Right kidney (tissue), 1 donor: Measurements from ENCODE around the gene DOCK9.
"Not testable (repeated sequence)": the region's sequence is repeated elsewhere in the genome, so short reads cannot be mapped to it uniquely, and the experiment has no call there.

ENCODE experiments used
- DNase-seq: peaks from one replicate; pipeline ENCODE4 v3.0.0-alpha.2; 2016

The DOCK9 gene

DNA sequence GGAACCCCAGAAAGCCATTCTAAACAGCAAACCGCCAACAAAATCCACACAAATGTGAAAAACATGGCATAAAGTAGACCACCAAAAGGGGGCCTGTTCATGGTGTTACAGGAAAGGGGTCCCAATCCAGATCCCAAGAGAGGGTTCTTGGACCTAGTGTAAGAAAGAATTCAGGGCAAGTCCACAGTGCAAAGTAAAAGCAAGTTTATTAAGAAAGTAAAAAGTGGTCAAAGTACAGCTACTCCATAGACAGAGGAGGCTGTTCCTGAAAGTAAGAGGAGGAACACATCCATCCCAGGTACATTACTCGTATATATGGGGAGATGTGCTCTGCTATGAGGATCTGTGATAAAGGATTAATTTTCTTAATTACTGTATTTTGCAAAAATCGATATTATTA, 157.6 kb downstream of the DOCK9 start:
- DNase-seq = no peak

DNA sequence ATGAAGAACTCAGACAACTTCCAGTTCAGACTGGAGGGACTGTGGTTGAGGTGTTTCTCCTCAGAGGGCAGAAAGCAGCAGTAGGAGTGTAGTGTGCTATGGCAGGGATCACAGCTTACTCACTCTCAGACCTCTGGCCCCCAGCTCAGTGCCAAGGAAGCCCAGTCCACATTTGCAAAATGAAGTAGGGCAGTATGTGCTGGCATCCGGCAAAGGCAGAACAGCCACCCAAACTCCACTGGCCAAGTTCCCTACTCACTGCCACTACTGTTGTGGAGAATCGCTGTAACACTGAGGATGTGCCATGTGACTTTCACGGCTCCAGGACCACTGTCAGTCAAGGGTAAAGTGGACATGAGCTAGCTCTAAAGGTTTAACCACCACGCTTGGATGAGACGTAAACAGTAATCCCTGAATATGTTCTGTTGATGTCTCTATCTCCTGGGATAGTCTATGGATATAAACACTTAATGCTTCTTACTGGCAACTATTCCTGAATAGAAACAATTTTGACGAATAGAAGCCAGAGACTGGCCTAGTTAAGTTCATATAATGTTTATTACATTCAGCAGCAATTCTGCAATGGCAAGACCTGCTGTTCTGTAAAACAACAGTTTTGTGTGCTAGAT, 158.4 kb downstream of the DOCK9 start:
- DNase-seq = no peak

DNA sequence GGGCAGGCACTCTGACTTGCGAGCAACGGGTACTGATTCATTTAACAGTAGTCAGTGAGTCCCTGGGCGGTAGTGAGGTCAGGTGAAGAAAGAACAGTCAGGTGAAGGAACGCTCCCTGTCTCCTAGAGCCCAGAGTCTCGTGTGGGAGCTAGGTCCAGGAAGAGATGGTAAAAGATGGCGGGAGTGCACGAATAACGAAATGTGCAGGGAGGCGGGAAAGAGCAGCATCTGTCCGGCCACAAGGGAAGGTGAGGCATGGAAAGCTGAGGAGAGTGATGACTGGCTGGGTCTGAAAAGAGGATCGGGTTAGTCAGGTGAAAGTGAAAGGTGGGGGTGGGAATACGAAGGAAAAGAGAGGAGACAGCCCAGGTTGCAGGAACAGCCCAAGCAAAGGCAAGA, 161.5 kb downstream of the DOCK9 start:
- DNase-seq = no peak

DNA sequence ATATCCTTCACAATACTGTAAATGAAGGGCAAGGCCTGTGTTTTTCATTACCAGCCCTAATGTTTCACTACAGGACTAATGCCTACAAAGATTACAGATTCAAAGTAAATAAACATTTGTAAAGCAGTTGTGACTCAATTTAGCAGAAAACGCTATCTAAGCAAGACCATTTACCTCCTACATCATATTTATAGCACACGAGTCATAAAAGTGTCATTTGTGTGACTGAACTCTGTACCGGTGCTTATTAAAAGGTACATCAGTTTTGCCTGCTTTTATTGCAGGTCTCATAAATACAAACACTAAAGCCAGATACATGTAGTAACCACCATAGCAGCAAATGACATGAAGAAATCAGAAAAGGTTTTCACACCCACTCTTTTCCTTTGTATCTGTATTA, 163.9 kb downstream of the DOCK9 start:
- DNase-seq = no peak

DNA sequence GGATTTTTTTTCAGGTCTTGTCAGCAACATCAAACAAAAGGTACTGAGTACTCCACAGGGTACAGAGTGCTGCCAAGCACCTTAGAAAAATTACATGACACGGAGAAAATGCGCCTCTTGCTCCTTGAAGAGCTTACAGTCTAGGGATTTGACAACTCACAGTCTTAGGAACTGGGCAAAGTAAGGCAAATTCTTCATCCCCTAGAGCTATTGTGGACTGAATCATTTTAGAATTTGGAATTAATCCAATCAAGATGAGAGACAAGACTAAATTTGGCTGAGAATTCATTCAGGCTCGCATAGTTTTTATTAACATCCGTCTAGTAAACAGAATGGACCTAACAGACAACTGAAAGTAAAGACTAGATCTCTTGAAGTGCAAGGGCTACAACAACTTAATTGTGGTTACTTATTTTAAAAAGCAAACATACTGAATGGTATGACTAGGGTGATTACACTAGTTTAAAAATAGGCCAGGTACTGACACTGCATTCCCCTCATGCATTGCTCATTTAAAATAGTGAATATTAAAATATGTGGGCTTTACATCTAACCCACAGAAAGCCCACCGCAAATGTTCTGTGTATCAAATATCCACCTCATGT, 165.6 kb downstream of the DOCK9 start:
- DNase-seq = not testable (repeated sequence)

DNA sequence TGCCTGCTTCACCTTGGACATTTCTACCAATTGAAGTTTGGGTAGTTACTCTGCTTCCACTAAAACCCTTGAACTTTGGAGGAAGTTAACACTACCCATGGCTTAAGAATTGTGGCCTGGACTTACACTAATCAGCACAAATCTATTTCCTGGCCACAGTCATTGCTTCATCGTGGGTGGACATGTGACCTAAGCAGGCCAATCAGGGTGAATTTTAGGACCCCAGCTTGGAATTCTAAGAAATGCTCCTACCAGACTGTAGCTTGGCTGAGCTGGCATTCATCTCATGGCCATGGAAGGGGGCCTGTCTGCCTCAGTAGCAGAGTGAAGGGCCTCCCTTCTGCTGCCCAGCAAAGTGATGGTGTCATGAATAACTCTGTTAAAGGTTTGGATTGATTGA, 167.1 kb downstream of the DOCK9 start:
- no peak for DNase-seq

DNA sequence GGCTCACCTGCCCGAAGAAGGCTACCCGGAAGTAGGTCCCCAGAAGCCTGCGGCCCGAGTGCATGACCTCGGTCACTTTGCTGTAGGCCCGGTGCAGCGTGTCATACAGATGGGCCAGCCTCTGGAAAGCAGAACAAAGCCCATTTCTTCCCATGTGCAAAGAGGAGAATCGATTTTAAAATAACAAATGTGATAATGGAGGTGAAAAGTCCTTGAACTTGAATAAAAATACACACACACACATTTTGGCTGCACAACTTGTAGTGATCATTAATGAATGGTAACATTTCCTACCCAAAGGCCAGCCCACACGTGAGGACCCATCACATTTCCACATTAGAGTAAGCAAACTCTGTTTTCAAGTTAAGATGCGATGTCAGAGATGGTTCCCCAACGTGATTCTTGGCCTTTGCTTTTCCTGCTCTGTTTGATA, 168.5 kb downstream of the DOCK9 start:
- DNase-seq = no peak

DNA sequence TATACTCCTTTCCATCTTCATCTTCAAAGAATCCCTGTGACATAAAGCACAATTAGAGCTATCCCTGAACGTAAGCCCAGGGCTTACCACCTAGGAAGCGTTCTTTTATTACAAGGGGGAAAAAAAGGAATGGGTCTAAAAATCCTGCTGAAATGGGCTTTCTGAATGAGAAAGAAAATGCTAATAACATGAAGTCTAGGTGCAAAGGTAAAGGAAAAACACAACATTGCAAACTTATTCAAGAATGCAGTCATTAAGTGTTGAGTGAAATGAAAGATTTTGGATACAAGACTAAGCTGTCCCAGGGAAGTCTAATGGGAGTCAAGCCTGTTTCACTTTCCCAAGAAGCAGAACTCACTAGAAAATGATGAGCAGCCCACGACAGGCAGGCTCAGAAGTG, 170.1 kb downstream of the DOCK9 start:
- no peak for DNase-seq

DNA sequence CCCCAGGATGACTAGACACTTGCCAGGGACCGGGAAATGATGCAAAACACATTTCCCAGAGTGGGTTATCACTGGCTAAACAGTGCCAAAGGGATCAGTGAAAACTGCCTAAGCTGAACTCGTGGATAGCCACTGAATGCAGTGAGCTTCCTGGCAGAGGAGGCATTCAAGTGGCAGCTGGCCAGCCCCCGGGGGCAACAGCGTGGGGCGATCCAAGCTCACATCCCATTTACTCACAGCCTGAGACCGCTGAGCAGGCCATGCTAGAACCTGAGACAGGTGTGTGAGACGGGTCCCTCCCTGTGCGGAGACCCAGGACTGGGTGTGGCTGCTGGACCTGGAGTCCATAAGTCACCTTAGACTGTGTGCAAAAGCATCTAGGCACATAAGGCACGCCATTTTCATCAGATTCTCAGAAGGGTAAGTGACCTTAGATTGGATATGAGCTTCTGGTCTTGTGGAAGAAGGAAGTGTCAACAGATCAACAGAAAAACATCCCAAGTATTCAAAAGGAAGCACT, 173.5 kb downstream of the DOCK9 start:
- no peak for DNase-seq

DNA sequence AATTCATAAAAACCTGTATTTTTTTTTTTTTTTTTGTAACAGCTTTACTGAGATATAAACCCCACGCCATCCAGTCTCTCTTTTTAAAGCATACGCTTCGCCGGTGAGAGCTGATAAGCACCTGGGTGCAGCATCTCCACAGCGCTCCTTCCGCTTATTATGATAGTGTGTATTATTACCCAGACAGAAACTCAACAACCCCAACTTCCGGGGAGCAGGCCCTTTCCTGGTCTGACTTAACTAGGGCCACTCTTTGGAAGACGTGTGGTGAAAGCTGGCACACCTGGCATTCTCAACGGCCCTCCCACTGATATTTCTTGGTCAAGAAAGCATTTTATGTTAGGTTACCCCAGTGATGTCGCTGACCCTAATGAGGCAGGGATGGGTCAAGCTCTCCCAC, 173.9 kb downstream of the DOCK9 start:
- no peak for DNase-seq

GRCh38 chr13:98803111-98803561, 174.7 kb downstream of the DOCK9 start:
- DNase-seq = no peak

DNA sequence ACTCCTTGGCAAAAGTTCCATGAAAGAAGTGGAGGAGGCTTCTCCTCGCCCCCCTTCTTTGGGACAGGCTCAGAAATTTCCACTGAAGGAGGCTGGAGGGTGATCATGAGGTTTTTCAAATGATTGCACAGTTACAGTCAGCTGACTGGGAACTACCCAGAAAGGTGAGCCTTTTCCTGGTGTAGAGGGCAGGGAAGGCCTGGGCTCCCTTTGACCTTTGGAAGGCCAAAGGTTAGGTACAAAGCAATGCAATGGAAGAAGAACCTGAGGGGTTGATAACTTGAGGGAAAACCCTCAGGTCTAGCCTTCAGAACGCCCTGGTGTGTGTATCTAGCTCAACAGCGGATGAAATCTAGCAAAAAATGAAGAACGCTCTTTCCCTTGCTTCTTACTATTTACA, 175.3 kb downstream of the DOCK9 start:
- DNase-seq = no peak

- no peak for DNase-seq
Measured at GRCh38 chr13:98801626-98802418, 176.0 kb downstream of the DOCK9 start.

DNA sequence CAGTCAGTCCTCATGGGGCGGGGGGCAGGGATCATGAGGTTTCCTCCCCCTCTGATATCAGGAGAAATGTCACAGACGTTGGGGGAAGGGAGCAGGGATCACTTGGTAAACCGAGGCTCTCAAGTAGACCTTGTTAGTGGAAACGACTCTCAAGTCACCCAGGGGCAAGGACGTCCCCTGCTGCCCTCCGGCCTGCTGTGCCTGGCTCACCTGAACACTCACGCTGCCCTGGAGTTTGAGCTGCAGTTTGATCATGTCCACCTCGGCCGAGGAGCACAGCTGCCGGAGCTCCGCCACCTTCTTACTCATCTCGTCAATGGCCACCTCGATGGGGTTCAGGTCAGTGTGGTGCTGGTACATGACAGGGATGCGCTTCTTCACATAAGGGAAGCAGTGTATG, 177.8 kb downstream of the DOCK9 start:
- no peak for DNase-seq

GRCh38 chr13:98798849-98799645, 178.8 kb downstream of the DOCK9 start:
- DNase-seq = no peak

DNA sequence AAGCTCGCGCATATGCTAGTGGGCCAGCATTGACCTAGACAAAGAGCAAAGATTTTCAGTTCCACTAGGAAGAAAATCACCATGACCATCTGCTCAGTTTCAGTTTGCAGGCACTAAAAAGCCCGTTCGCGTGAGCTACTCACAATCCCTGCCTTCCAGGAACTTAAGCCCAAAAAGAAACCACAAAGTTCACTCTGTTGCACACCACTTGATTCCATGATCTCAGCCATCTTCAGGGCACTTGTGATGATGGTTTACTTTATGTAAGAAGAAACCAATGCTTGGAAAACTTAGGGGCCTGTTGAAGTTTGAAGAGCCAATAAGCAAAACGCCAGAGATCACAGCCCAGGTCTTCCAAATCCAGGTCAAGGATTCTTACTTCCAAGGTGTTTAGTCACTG, 180.4 kb downstream of the DOCK9 start:
- no peak for DNase-seq

- no peak for DNase-seq
Measured at GRCh38 chr13:98796798-98797197, 181.1 kb downstream of the DOCK9 start.

DNA sequence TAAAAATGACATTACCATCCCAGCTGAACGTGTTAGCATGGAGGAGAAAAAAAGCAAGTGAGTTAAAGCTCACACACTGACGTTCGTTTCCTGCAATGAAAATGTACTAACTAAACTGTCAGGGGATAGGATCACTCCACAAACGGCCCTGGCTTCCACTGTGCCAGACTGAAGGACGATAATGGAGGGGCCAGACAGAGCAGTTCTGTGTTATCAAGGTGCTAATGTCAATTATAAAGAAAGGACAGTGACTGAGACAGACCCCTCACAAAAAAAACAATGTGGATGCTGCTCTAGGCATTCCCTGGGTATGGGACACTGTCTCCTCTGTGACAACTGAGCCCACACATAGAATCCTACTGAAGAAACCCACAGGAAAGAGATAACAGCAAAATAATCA, 181.7 kb downstream of the DOCK9 start:
- no peak for DNase-seq

GRCh38 chr13:98795220-98795619, 182.6 kb downstream of the DOCK9 start:
- DNase-seq = no peak

DNA sequence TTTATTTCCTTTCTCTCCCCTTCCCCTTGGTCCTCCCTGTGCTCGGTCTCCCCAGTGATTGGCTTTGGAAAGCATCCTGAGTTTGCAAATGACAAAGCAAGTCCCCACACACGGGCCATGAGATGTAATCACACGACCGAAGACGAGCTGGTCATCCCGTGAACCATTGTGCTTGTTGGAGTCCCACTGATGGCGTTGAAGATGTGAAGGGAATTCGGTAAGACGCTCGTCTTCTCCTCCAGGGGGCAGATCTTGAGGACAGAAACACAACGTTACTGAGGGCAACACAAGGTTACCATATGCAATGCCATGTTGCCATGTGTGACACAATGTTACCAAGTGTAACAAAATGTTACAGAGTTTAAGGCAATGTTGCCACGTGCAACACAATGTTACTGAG, 183.4 kb downstream of the DOCK9 start:
- DNase-seq = no peak

DNA sequence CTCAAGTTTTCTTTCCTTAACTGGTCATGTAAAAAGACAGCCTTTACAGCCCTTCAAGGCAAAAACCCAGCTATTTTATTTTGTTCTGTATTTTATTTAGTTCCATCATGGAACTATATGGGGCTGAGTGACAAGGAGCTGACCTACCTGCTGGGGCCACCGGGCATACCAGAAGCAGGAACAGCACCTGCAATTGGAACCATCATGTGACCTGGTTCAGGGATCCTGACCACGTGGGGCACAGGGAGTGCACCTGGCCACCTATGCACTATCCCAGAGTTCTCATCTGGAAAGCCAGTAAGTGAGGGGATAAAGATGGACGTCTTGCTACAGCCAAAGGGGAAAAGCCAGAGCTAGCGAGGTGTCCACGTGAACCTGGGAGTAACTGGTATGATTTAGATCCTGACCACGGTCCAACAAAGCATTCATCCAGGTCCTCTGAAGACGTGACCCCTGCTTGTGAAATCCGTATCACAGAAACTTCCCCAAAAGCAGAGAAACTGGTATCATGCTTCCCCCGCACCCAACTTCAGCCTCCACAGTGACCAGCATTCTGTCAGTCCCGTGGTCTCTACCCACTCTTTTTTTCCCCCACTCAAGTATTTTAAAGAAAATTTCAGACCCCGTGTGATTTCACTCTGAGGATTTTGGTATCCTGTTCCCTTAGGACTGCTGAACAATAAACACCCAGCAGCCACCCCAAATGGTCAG, 184.9 kb downstream of the DOCK9 start:
- DNase-seq = no peak

- DNase-seq = no peak
Measured at GRCh38 chr13:98792321-98792720, 185.5 kb downstream of the DOCK9 start.
